HG03159 (cell line): ENCODE measurements around the gene SDCBP2.

Source experiments
- ATAC-seq: cut with Tn5 transposase; IDR thresholded peaks from one replicate; pipeline ENCODE4 v1.9.1; 2021; ENCODE audit warnings: mild to moderate bottlenecking, moderate library complexity; ENCODE audit not compliant: unreplicated experiment

SDCBP2 gene

GRCh38 chr20:1278993-1279392 lies 49.9 kb downstream of the SDCBP2 start:
- no peak for ATAC-seq

- ATAC-seq: no peak
These were observed 51.2 kb downstream of the SDCBP2 start for GRCh38 chr20:1277529-1278322.

- ATAC-seq: no peak
These were observed 53.0 kb downstream of the SDCBP2 start for GRCh38 chr20:1275919-1276318.

- no peak for ATAC-seq
These were observed 54.2 kb downstream of the SDCBP2 start for GRCh38 chr20:1274485-1275311.

GRCh38 chr20:1273366-1273765 lies 55.6 kb downstream of the SDCBP2 start:
- ATAC-seq: no peak

GRCh38 chr20:1272368-1273100 lies 56.4 kb downstream of the SDCBP2 start:
- no peak for ATAC-seq

GRCh38 chr20:1269850-1270249 lies 59.1 kb downstream of the SDCBP2 start:
- ATAC-seq: no peak

- no peak for ATAC-seq
These were observed 59.7 kb downstream of the SDCBP2 start for GRCh38 chr20:1269235-1269634.

GRCh38 chr20:1267809-1268374 lies 61.0 kb downstream of the SDCBP2 start:
- no peak for ATAC-seq

- no peak for ATAC-seq
These were observed 61.8 kb downstream of the SDCBP2 start for GRCh38 chr20:1267161-1267560.

- peak; percentile 67 for ATAC-seq
These were observed 62.6 kb downstream of the SDCBP2 start, which contains the start of gene SNPH for GRCh38 chr20:1266167-1266973. Gene SNPH (plus strand): TSS chr20:1266294. CDS start chr20:1296240, 29,946 bp downstream.

GRCh38 chr20:1265916-1266166 lies 63.1 kb downstream of the SDCBP2 start:
- no peak for ATAC-seq

- ATAC-seq: no peak
These were observed 63.6 kb downstream of the SDCBP2 start for GRCh38 chr20:1265226-1265915.

- no peak for ATAC-seq
These were observed 64.2 kb downstream of the SDCBP2 start for GRCh38 chr20:1264727-1265126.

- no peak for ATAC-seq
These were observed 65.1 kb downstream of the SDCBP2 start for GRCh38 chr20:1263853-1264252.
